Stomach (tissue), 4 donors: Measurements from ENCODE around the gene PDLIM7.

Source experiments
- CTCF ChIP-seq, 7 experiments: fragments of 450-650 bp in 4 of 7; fragments of 200-600 bp in 3 of 7; sonication (generic) in 3 of 7; IDR thresholded peaks; one replicate each; pipeline ENCODE4 v1.5.1; 2016 to 2019; ENCODE audit warnings: antibody characterized with exemption in 7 of 7, control low read depth in 2 of 7, mild to moderate bottlenecking in 1 of 7
- EP300 ChIP-seq: sonication (generic); formaldehyde crosslinking; IDR thresholded peaks from one replicate; pipeline ENCODE4 v1.6.1; 2017; ENCODE audit warnings: antibody characterized with exemption
- POLR2A ChIP-seq, 4 donors: fragments of 450-650 bp; IDR thresholded peaks; one replicate each; pipeline ENCODE4 v1.6.1; 2016; ENCODE audit warnings: antibody characterized with exemption in 4 of 4, control low read depth in 2 of 4, mild to moderate bottlenecking in 1 of 4, moderate library complexity in 1 of 4
- POLR2AphosphoS5 ChIP-seq, 3 donors: sonication (generic); formaldehyde crosslinking; IDR thresholded peaks; one replicate each; pipeline ENCODE4 v1.6.1; 2016; ENCODE audit warnings: antibody characterized with exemption in 3 of 3

- TF ChIP-seq CTCF (IDR thresholded peaks at IDR 0.05) (no peak), POLR2AphosphoS5 (IDR thresholded peaks at IDR 0.05) (no peak), POLR2A (IDR thresholded peaks at IDR 0.05) (no peak), EP300 (no peak)
Measured at GRCh38 chr5:177528631-177529030, 31.2 kb upstream of the PDLIM7 start.
